K562 (cell line): ENCODE results near the gene CDYL. TPM values are rescaled to one million over a fixed set of nuclear protein-coding genes. Genes with fewer than 3 reads are reported as not detected.

Experiments
- ATAC-seq: fragments of 200-7000 bp; cut with Tn5 transposase; 3 replicates; pipeline ENCODE4 v1.9.1; 2020; ENCODE audit warnings: moderate library complexity
- BruUV-seq: library from RNA; stranded (reverse); fragments of 400-500 nt; replicated peaks from 2 replicates; lab custom pipeline; 2021; lab: Mats Ljungman, UMichigan
- CTCF ChIA-PET: fragments of 300-600 bp; formaldehyde crosslinking; extraction: SDS; loops from one replicate; lab custom pipeline; 2021; ENCODE audit warnings: low intra/inter-chr PET ratio; lab: Yijun Ruan, JAX
- POLR2A ChIA-PET: fragments of 300-600, 350-650 bp; sonication (Branson Sonifier 250); formaldehyde crosslinking; extraction: SDS; loops from one replicate; lab custom pipeline; 2021; ENCODE audit warnings: antibody characterized with exemption, inconsistent platforms; lab: Yijun Ruan, JAX
- DNase-seq, 4 experiments: peaks; one replicate each; pipeline versions ENCODE4 v3.0.0 to v3.0.0-alpha.2; 2011 to 2018; ENCODE audit warnings: low spot score in 3 of 4, mixed read lengths in 3 of 4; ENCODE audit errors: extremely low read depth in 1 of 4
- FAIRE-seq: peaks from 2 replicates; lab custom pipeline; 2011; peaks lifted over from hg19 to GRCh38; lab: Jason Lieb, UNC
- H2AFZ ChIP-seq: 2 replicates; pipeline ENCODE4 v1.6.0; 2011; ENCODE audit warnings: low read depth, low read length, control low read depth, inconsistent platforms
- H3K27ac ChIP-seq: fragments of 200-600 bp; 3 replicates; pipeline ENCODE4 v1.8.0; 2011; ENCODE audit warnings: low read depth, mild to moderate bottlenecking, control low read depth, inconsistent platforms, low read length, moderate library complexity, mixed read lengths; ENCODE audit errors: extremely low read depth
- H3K27me3 ChIP-seq, 2 experiments: fragments of 300-600 bp in 1 of 2; 2 replicates in 1 of 2; 3 replicates in 1 of 2; pipeline versions ENCODE4 v1.6.0 to v1.8.0; 2011; ENCODE audit warnings: inconsistent platforms in 2 of 2, low read length in 2 of 2, mild to moderate bottlenecking in 1 of 2, mixed read lengths in 1 of 2, moderate library complexity in 1 of 2; ENCODE audit not compliant: control insufficient read depth in 2 of 2, insufficient read depth in 2 of 2
- H3K36me3 ChIP-seq: fragments of 300-600 bp; 3 replicates; pipeline ENCODE4 v1.8.0; 2011; ENCODE audit warnings: mild to moderate bottlenecking, low read length, inconsistent platforms; ENCODE audit not compliant: control insufficient read depth, insufficient read depth
- H3K4me1 ChIP-seq, 2 experiments: fragments of 200-600 bp in 1 of 2; replicated peaks in 1 of 2; 2 replicates in 1 of 2; 3 replicates in 1 of 2; pipeline versions ENCODE4 v1.5.1 to v1.8.0; 2011; ENCODE audit warnings: inconsistent platforms in 2 of 2, low read length in 2 of 2, mild to moderate bottlenecking in 1 of 2, mixed read lengths in 1 of 2, moderate library complexity in 1 of 2; ENCODE audit not compliant: control insufficient read depth in 2 of 2, insufficient read depth in 2 of 2
- H3K4me2 ChIP-seq: 2 replicates; pipeline ENCODE4 v1.6.1; 2011; ENCODE audit warnings: low read length, control low read depth, inconsistent platforms, mixed read lengths; ENCODE audit not compliant: insufficient read depth
- H3K4me3 ChIP-seq: fragments of 200-600 bp; sonication (generic), shearing (Covaris generic); 2 replicates; pipeline ENCODE4 v1.5.1; 2016; ENCODE audit warnings: control low read depth, inconsistent platforms
- H3K79me2 ChIP-seq: fragments of 200-600 bp; 3 replicates; pipeline ENCODE4 v1.8.0; 2011; ENCODE audit warnings: low read length, inconsistent platforms; ENCODE audit not compliant: control insufficient read depth, insufficient read depth
- H3K9ac ChIP-seq, 2 experiments: 2 replicates each; pipeline versions ENCODE4 v1.6.0 to v1.6.1; 2011; ENCODE audit warnings: low read depth in 2 of 2, low read length in 2 of 2, control low read depth in 1 of 2, inconsistent platforms in 1 of 2, mild to moderate bottlenecking in 1 of 2, mixed read lengths in 1 of 2; ENCODE audit not compliant: insufficient read depth in 1 of 2
- H3K9me1 ChIP-seq: one replicate; pipeline ENCODE4 v1.6.0; 2011; ENCODE audit warnings: inconsistent platforms, mild to moderate bottlenecking, low read length, moderate library complexity; ENCODE audit not compliant: control insufficient read depth, insufficient read depth
- H3K9me3 ChIP-seq: replicated peaks from 2 replicates; pipeline ENCODE4 v1.5.1; 2011; ENCODE audit warnings: low read depth, low read length, inconsistent platforms; ENCODE audit not compliant: control insufficient read depth, insufficient read depth
- H4K20me1 ChIP-seq: replicated peaks from 2 replicates; pipeline ENCODE4 v1.6.1; 2011; ENCODE audit warnings: low read length, inconsistent platforms, mixed read lengths; ENCODE audit not compliant: control insufficient read depth, insufficient read depth
- CTCF ChIP-seq, 3 experiments: IDR thresholded peaks in 2 of 3; conservative IDR thresholded peaks in 1 of 3; 2 replicates each; pipeline ENCODE4 v1.5.1; 2011 to 2012; ENCODE audit warnings: low read length in 3 of 3, mild to moderate bottlenecking in 3 of 3, control low read depth in 2 of 3, improper control_type of control experiment in 1 of 3, inconsistent platforms in 1 of 3, low read depth in 1 of 3, mixed read lengths in 1 of 3, moderate library complexity in 1 of 3; ENCODE audit not compliant: insufficient read depth in 2 of 3
- E2F6 ChIP-seq, 2 experiments: IDR thresholded peaks; 2 replicates each; pipeline ENCODE4 v1.6.1; 2011; ENCODE audit warnings: borderline replicate concordance in 1 of 2, control low read depth in 1 of 2, low read depth in 1 of 2, low read length in 1 of 2, mild to moderate bottlenecking in 1 of 2, mixed read lengths in 1 of 2, moderate library complexity in 1 of 2; ENCODE audit not compliant: insufficient read depth in 1 of 2, insufficient read length in 1 of 2, poor library complexity in 1 of 2, severe bottlenecking in 1 of 2; ENCODE audit errors: extremely low read depth in 1 of 2
- FOXK1 ChIP-seq: sonication (generic); formaldehyde crosslinking; IDR thresholded peaks from 2 replicates; pipeline ENCODE4 v1.8.0; 2022; ENCODE audit warnings: missing genetic modification reagents, mild to moderate bottlenecking, borderline replicate concordance
- ZBTB1 ChIP-seq: sonication (generic); formaldehyde crosslinking; IDR thresholded peaks from 2 replicates; pipeline ENCODE4 v1.8.1; 2023; ENCODE audit warnings: missing genetic modification reagents, low read depth, mild to moderate bottlenecking, borderline replicate concordance
- ZNF584 ChIP-seq: fragments of 200-800 bp; sonication (Bioruptor generic); IDR thresholded peaks from 2 replicates; pipeline ENCODE4 v1.6.1; 2016; ENCODE audit warnings: low read depth, mild to moderate bottlenecking, missing genetic modification characterization, missing compliant biosample characterization
- WGBS: fragments of 100-300 bp; shearing (Covaris generic); methylation state at CpG from one replicate; pipeline ENCODE4 v1.1.6; 2016; ENCODE audit warnings: low coverage, mixed read lengths; ENCODE audit not compliant: insufficient coverage; ENCODE audit errors: missing lambda C conversion rate; 5-methylcytosine and 5-hydroxymethylcytosine counted together
- in situ Hi-C: fragments of 300-500 bp; cut with MboI; formaldehyde crosslinking; loops from 4 replicates; pipeline ENCODE4 v1.15.0; 2018; ENCODE audit warnings: inconsistent platforms, mixed read lengths
- intact Hi-C: fragments of 100-400 bp; cut with micrococcal nuclease; formaldehyde crosslinking; loops from 2 replicates; pipeline ENCODE4 v1.14.2; 2022
- polyA plus RNA-seq, 8 experiments: library from polyadenylated mRNA; depleted of rRNA in 4 of 8; stranded (reverse) in 5 of 8; unstranded in 3 of 8; fragments of >200 nt; fragmentation: Nextera tagmentation in 2 of 8; fragmentation: Illumina TruSeq in 1 of 8; extraction: Ambion mirVana in 2 of 8; extraction: Trizol in 1 of 8; gene quantifications; 2 replicates each; pipeline versions ENCODE4 v1.2.1 to v1.2.3, GENCODE V29; 2011 to 2014; ENCODE audit warnings: inconsistent platforms in 1 of 8, missing spikeins in 1 of 8
- total RNA-seq, 7 experiments: library from RNA; depleted of rRNA in 6 of 7; stranded (reverse); fragments of >200 nt in 6 of 7; fragmentation: Illumina TruSeq in 2 of 7; extraction: Trizol in 2 of 7; gene quantifications; 2 replicates each; pipeline versions ENCODE4 v1.2.1 to v1.2.3, GENCODE V29; 2011 to 2021; ENCODE audit warnings: low replicate concordance in 1 of 7

CDYL gene
- total and polyA plus RNA-seq, 9 of the 15 experiments (the other 6 are each of a cell fraction or from before 2014, with no cell fraction given), result 8.1 to 45.8 (median 40.8) TPM

- DNase-seq, result no peak
- no peak for FAIRE-seq
- ATAC-seq, result no peak
- Histone ChIP-seq H3K9ac (no peak overlapping the region), H3K4me2 (no peak overlapping the region), H2AFZ (no peak overlapping the region), H3K27ac (no peak overlapping the region), H4K20me1 (peaks cover 23% of the 10 kb centered on the region), H3K4me1 (peaks cover 1 to 13% of the 10 kb centered on the region in 2 experiments; a peak in 3 of 5 replicates), H3K9me3 (no peaks in the 10 kb centered on the region), H3K9me1 (peaks cover 4% of the 10 kb centered on the region), H3K36me3 (peaks cover 29% of the 10 kb centered on the region), H3K4me3 (no peak overlapping the region), H3K79me2 (peaks cover 36% of the 10 kb centered on the region), H3K27me3 (no peaks in the 10 kb centered on the region)
- BruUV-seq, result no TSS peak
- in situ Hi-C loops (no loop called here), intact Hi-C loops (no loop called here)
- WGBS, result 80% methylated on average over 12 of the region's 12 CpGs
- POLR2A ChIA-PET, result interaction anchor here (0.8 kb wide), 1 partner anchor 8 kb away, joined by 3 read pairs; no protein-coding TSS in a partner anchor
- CTCF ChIA-PET, result no interaction called here
- no peak for TF ChIP-seq CTCF (IDR thresholded peaks at IDR 0.05 in 2 of 3, conservative IDR thresholded peaks at IDR 0.05 in 1 of 3; ENCODE audit: insufficient read depth in 2 of 3, low read depth in 1 of 3, low read length in 3 of 3)
- TF ChIP-seq FOXK1, result no peak
- TF ChIP-seq E2F6 (IDR thresholded peaks at IDR 0.05; ENCODE audit: borderline replicate concordance in 1 of 2, extremely low read depth in 1 of 2, insufficient read depth in 1 of 2, insufficient read length in 1 of 2, low read depth in 1 of 2, low read length in 1 of 2, poor library complexity in 1 of 2, severe bottlenecking in 1 of 2), result no peak
- no peak for TF ChIP-seq ZBTB1 (CRISPR knock-in tag)
- no peak for TF ChIP-seq ZNF584 (CRISPR knock-in tag)
These were observed 128.3 kb downstream of the CDYL start for GRCh38 chr6:4904461-4905025.
